ENCODE measurements around the gene FASTK.

Gene FASTK

GRCh38 chr7:151080067-151080521 lies 515 bp downstream of the FASTK start:
- no peak for DNase-seq

DNA sequence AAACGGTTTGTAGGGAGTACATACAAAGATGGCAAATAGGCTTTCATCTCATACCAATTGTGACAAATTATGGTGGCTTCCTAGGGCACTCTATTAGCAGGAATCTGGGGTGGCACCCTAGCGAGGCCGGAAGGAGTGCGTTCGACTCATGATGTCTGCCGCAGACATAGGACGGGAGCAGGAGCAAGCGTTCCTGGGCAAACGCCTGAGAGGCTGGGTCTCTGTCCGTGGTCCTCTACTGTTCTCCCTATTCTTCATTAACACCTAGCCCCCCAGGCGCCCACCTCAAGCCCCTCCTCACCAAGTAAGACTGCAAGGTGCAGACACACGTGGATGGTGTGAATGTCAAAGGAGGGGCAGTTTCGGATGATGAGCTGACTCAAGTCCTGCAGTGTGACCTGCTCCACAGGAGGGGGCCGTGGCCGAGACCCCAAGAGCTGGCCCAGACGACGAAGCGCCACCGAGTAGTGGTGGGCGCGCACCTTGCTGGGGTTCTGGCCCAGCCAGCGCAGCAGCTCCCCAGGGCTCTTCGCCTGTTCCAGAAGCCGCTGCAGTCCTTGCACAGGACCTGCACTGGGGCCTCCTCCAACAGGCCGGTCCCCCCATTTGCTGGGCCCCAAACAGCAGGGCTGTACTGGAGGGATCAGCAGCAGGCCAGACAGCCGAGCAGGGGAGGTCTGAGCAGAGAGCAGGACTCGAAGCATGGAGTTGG lies 1.3 kb downstream of the FASTK start:
- DNase-seq, result no peak

DNA sequence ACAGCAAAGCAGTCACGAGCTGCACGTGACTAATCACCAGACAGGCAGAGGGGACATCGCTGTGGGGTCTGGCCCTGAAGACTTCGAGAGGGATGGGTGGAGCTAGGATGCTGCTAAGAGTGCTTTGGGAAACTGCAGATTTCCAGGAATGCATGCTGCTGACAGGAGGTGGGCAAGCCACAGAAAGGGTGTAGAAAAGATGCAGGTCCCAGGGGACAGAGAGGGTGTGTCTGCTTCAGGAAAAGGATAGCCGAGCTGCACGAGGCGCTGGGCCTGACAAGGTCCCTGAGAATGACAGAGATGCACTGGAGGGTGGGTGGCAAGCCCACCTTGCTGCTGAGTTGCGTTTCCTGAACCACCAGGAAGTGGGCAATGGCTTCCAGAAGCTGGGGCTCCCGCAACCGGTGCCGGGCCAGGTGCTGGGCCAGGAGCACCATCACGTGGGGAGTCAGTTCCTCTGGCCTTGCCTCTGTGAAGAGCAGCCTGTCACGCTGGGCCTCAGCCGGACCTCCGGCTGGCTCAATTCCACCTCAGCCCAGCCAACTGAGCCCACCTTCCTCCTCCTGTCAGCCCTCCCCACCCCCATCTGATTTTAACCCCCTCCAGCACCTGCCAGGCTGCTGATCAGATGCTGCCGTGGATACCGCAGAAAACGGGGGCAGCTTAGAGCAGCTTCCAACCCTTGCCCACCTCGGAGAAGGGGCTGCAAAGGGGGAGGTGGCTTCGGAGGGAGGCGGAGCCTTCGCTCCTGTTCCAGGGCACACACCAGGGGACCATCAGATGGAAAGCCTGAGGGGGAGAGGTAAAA lies 2.2 kb downstream of the FASTK start:
- DNase-seq, result no peak

DNA sequence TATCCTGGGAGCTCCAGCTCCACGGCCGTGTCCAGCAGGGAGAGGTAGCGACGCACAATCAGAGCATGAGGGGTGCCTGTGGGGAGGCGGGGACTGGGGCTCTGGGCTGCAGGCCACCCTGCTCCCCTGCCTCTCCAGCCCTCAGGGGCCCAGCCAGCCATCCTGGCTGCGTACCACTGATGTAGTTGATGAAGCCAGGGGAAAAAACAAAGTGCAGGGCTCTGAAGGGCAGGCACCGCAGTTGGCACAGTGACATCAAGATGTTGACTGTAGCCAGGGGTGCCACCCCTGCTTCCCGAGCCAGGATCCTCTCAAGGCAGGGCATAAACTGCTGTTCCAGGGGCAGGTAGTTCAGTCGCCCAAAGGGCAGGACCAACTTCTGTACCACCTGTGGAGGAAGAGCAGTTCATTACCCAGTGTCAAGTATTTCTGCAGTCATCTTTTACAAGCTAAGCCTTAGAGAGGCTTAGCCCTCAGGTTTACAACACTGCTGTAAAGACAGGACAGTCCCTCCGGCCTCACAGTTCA lies 2.8 kb downstream of the FASTK start:
- DNase-seq, result no peak

- DNase-seq, result no peak
Measured at GRCh38 chr7:151076863-151077704, 3.5 kb downstream of the FASTK start.

DNA sequence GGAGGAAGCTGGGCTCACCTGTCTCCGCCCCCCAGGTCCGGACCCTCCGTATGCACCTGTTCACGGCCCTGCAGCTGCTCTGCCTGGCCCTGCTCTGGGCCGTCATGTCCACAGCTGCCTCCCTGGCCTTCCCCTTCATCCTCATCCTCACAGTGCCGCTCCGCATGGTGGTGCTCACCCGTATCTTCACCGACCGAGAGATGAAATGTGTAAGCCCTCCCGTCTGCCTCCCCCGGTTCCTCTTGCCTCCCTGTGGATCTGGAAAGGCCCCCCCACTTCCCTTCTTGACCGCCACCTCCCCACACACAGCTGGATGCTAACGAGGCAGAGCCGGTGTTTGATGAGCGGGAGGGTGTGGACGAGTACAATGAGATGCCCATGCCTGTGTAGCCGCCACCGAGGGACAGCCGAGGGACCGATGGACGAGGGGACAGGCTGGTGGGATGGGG lies 4.6 kb downstream of the FASTK start:
- no peak for DNase-seq

- no peak for DNase-seq
Measured at GRCh38 chr7:151075662-151075971, 5.0 kb downstream of the FASTK start.

GRCh38 chr7:151074817-151075661 lies 5.6 kb downstream of the FASTK start:
- DNase-seq, result no peak

- no peak for DNase-seq
Measured at GRCh38 chr7:151073990-151074389, 6.6 kb downstream of the FASTK start.

DNA sequence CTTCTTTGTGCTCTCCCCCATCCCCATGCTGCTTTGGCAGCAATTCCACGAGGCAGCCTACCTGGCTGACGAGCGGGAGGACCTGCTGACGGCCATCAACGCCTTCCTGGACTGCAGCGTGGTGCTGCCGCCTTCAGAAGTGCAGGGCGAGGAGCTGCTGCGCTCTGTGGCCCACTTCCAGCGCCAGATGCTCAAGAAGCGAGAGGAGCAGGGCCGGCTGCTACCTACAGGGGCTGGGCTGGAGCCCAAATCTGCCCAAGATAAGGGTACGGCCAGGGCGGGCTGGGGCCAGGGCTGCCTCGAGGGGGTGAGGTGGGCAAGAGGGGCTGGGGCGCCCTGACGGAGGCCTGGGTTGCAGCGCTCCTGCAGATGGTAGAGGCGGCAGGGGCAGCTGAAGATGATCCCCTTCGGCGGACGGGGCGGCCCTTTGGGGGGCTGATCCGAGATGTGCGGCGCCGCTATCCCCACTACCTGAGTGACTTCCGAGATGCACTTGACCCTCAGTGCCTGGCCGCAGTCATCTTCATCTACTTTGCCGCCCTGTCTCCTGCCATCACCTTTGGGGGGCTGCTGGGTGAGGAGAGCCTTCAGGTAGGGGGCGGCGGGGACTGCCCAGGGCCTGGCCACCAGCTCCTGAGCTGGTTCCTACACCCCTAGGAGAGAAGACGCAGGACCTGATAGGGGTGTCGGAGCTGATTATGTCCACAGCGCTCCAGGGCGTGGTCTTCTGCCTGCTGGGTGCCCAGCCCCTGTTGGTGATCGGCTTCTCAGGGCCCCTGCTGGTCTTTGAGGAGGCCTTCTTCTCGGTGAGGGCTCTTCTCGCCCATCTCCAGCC lies 9.4 kb downstream of the FASTK start:
- DNase-seq, result no peak

- DNase-seq, result no peak
Measured at GRCh38 chr7:151070574-151070960, 10.0 kb downstream of the FASTK start.

DNA sequence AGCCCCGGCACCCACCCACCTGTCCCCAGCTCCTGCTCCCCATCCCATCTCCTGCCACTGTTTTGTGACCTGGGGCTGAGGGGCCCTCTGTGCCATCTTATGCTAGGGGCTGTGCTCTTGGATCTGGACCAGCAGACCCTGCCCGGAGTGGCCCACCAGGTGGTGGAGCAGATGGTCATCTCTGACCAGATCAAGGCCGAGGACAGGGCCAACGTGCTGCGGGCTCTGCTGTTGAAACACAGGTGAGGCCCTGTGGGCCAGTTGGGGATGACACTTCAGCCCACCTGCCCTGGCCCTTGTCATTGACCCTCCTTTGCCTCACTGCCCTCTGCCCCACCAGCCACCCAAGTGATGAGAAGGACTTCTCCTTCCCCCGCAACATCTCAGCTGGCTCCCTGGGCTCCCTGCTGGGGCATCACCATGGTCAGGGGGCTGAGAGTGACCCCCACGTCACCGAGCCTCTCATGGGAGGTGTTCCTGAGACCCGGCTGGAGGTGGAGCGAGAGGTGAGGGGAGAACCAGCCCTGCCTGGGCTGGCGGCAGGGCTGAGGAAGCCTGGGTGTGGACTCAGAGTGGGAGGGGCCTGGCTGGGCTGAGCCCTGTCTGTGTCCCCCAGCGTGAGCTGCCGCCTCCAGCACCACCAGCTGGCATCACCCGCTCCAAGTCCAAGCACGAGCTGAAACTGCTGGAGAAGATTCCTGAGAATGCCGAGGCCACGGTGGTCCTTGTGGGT lies 10.6 kb downstream of the FASTK start:
- DNase-seq, result no peak

GRCh38 chr7:151068069-151068773 lies 12.4 kb downstream of the FASTK start:
- DNase-seq, result no peak

DNA sequence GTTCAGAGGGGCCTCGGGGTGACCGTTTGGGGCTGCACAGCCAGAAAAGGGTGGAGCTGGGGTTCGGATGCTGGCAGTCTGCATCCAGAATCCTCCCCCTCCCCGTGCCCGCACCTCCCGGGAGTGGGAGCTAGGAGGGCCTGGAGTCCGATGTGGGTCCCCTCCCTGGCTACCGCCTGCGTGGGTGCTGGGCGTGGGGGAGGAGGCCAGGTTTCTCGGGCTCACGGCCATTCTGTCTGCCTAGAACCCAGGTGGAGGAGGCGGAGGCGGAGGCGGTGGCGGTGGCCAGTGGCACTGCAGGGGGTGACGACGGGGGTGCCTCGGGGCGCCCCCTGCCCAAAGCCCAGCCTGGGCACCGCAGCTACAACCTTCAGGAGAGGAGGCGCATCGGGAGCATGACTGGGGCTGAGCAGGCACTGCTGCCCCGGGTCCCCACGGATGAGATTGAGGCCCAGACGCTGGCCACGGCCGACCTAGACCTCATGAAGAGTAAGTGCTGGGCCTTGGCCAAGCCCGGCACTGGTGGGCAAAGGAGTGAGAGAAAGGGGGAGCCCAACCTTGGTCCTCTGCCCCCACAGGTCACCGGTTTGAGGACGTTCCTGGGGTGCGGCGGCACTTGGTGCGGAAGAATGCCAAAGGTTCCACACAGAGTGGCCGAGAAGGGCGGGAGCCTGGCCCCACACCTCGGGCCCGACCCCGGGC lies 14.2 kb downstream of the FASTK start:
- no peak for DNase-seq

DNA sequence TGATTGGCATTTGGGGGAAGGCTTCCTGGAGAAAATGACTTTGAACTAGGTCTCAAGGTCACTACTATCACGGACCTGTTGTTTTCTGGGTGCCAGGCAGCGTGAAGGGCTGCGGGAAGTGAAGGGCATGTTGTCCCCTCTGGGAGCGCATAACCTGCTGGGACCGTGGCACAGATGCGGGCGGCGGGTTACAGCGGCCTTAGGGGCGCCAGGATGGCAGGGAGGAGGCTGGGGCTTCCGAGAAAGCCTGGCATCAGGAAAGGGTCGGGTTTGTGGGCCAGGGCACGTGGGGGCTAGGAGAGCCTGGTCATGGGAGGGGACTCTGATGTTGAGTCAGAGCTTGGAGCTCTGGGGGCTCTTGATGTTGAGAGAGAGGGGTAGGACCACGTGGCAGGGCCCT lies 15.1 kb downstream of the FASTK start:
- DNase-seq, result no peak

GRCh38 chr7:151064993-151065392 lies 15.6 kb downstream of the FASTK start:
- no peak for DNase-seq

- no peak for DNase-seq
Measured at GRCh38 chr7:151064454-151064853, 16.2 kb downstream of the FASTK start.

- no peak for DNase-seq
Measured at GRCh38 chr7:151063212-151063561, 17.4 kb downstream of the FASTK start.

Data from amniotic stem cell (primary cell).